ENCODE data around the gene GPR68. TPM values are rescaled to one million over a fixed set of nuclear protein-coding genes. Genes with fewer than 3 reads are reported as not detected.

Gene GPR68
- total RNA-seq, 2 experiments from 2014 or later = 7.2 to 7.8 TPM

DNA sequence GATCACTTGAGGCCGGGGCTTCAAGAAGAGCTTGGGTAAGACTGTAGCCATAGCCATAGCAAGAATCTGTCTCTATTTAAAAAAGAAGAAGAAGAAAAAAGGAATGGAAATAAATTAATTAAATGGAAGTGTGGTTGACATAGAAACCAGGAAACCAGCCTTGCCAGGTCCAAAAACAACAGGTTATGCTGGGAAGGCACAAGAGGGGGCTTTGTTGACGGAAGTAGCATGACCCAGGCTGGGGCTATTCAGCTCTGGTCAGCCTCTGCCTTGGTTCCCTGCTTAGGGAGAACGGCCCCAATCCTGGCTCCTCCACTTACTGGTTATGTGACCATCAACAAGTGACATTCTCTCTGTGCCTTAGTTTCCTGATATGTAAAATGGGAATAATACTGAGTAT is 14.4 kb upstream of the GPR68 start:
- ChIA-PET POLR2A (interaction anchor here (0.6 kb wide), 1 partner anchor 12 kb away, joined by 3 read pairs; no protein-coding TSS in a partner anchor), CTCF (interaction anchor here (1.0 kb wide), 1 partner anchor 9 kb away, joined by 3 read pairs; no protein-coding TSS in a partner anchor)

DNA sequence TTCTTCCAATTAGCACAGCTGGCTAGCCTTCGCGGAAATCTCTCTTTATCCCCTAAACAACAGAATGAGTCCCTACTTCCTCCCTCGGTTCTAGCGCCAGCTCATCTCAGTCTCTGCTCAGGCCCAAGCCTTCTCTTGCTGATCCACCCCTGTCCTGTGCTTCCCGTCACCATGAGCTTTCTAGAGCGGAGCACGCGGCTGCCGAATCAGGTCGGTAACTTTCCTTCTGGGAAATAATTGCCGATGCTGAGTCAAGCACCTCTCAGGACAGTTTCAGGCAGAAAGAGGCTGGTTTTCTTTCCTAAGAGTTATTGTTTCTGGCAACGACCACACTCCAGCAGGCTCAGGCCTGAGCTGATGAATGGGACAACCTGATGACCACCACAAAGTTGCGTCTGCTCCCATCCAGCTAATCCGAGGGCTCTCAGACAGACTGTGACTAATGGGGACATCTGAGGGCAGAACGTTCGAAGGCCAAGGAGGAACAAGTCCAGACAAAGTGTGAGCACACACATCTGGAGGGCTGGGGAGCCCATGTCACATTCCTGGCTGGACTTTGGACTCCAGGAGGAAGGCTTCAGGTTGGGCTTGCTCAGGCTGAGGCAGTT is 13.6 kb upstream of the GPR68 start:
- ChIA-PET CTCF (interaction anchor here (1.0 kb wide), 1 partner anchor 9 kb away, joined by 3 read pairs; no protein-coding TSS in a partner anchor), POLR2A (no interaction called here)

GRCh38 chr14:91257328-91258010 is 13.0 kb upstream of the GPR68 start:
- ChIA-PET CTCF (interaction anchor here (0.9 to 1.8 kb wide), 4 partner anchors 9 to 14 kb away, joined by 3 to 6 read pairs (median 3); no protein-coding TSS in a partner anchor), POLR2A (interaction anchor here (0.5 kb wide), 1 partner anchor 10 kb away, joined by 3 read pairs; no protein-coding TSS in a partner anchor)

GRCh38 chr14:91256661-91257060 is 12.2 kb upstream of the GPR68 start:
- ChIA-PET CTCF (interaction anchor here (0.9 to 1.8 kb wide), 3 partner anchors 10 to 14 kb away, joined by 3 to 6 read pairs (median 3); no protein-coding TSS in a partner anchor), POLR2A (interaction anchor here (0.5 kb wide), 1 partner anchor 9 kb away, joined by 3 read pairs; no protein-coding TSS in a partner anchor)

- CTCF ChIA-PET = interaction anchor here (1.1 to 1.8 kb wide), 3 partner anchors 10 to 78 kb away, joined by 3 to 6 read pairs (median 4); partner anchors contain the start of gene GPR68
- POLR2A ChIA-PET = no interaction called here
Observed at GRCh38 chr14:91255026-91255695, 10.7 kb upstream of the GPR68 start.

GRCh38 chr14:91254461-91254860 is 10.0 kb upstream of the GPR68 start:
- CTCF ChIA-PET = interaction anchor here (1.2 to 3.1 kb wide), 2 partner anchors 9 to 27 kb away, joined by 4 to 13 read pairs; no protein-coding TSS in a partner anchor

DNA sequence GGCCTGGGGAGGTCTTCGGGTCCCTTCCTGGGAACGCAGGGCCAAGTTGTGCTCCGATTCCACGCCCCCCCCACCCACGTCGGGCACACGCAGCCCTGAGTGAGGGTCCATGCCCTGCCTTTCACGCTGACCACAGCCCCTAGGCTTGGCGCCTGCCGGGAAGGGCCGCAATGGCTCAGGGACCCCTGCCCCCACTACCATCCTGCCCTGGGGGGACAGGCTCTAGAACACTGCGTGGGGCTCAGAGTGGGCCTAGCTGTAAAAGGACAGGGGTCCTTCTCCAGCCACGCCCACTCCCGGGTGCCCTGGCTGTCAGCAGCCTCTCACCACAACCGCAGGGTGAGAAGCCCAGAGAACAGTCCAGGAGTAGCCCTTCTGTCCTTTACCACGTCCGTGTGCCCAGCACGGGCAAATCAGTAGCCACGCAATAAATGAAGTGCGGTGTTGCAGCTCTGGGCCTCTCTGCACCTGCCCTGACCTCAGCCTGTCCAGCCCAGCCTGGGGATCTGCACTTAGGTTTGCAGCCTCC is 9.4 kb upstream of the GPR68 start:
- CTCF ChIA-PET = interaction anchor here (1.2 to 3.1 kb wide), 2 partner anchors 10 to 26 kb away, joined by 4 to 13 read pairs; no protein-coding TSS in a partner anchor
- POLR2A ChIA-PET = interaction anchor here (3.1 kb wide), 1 partner anchor 10 kb away, joined by 23 read pairs; the partner anchor contains the start of gene GPR68

More at GRCh38 chr14:91254461-91254860, 10.0 kb upstream of the GPR68 start:
- POLR2A ChIA-PET = interaction anchor here (3.1 kb wide), 1 partner anchor 10 kb away, joined by 23 read pairs; the partner anchor contains the start of gene GPR68

DNA sequence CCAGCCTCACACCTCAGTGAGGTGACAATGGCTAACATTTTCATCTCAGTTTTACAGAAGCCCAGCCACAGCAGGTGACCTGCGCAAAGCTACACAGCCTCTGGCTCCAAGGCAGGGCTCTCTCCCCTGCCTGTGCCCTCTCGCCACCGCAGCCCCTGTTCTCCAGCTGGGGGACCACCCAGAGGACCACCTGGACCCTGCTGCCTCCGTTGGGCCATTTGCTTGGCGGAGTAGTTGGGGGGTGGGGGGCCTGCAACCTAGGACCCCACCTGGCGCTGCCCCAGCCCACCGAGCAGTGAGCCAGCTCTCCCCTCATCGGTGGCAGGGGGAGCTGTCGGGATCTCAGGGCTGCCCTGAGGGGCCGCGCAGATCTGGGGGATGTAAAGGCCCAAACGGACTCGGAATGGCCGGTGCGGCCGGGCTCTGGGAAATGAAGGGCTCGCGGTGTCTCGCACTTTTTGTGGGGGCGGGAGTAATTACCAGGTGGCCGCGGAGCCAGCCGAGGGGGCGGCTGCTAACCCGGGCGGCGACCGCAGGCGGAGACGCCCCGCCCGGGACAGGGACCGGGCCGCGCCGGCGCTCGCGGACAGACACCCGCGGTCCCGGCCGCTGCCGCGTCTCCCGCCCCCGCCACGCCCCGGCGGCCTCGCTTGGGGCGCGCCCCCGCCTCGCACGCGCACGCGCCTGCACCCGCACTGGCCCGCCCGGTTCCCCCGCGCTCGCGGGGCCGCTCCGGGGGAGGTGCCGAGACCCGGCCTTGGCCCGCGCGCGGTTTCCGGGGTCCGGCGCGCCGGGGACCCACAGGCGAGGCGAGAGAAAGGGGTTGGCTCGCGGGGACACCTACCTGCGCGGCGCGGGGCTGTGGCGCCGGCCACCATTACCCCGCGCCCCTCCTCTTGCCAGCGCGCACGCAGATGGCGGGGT is 8.6 kb upstream of the GPR68 start:
- ChIA-PET CTCF (interaction anchor here (0.7 to 3.1 kb wide), 6 partner anchors 10 to 76 kb away, joined by 3 to 13 read pairs (median 4); partner anchors contain the start of gene GPR68), POLR2A (interaction anchor here (0.7 to 3.1 kb wide), 4 partner anchors 9 to 31 kb away, joined by 3 to 23 read pairs (median 6); partner anchors contain the start of gene GPR68)

DNA sequence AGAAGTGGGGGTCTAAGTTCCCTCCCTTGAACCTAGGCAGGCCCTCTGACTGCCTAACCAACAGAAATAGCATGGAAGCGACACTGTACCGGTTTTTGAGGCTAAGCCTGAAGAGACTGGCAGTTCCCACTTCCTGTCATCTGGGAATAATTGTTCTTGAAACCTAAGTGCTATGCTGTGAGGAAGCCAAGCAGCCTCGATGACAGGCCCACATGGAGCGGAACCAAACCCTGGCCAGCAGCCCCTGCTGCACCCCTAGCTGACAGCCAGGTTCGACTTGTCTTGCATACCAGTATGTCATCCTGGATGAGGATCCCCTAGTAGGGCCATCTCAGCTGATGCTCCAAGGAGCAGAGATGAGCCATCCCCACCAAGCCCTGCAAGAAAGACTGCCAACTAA is 6.4 kb upstream of the GPR68 start:
- ChIA-PET POLR2A (interaction anchor here (0.6 to 2.6 kb wide), 4 partner anchors 9 to 141 kb away, joined by 3 to 15 read pairs (median 6); no protein-coding TSS in a partner anchor), CTCF (interaction anchor here (0.7 to 9.8 kb wide), 3 partner anchors 23 to 93 kb away, joined by 3 to 91 read pairs (median 5); no protein-coding TSS in a partner anchor)

GRCh38 chr14:91249841-91250616 is 5.5 kb upstream of the GPR68 start:
- POLR2A ChIA-PET = interaction anchor here (0.6 to 2.6 kb wide), 5 partner anchors 9 to 141 kb away, joined by 3 to 15 read pairs (median 5); no protein-coding TSS in a partner anchor
- CTCF ChIA-PET = interaction anchor here (0.8 to 9.8 kb wide), 6 partner anchors 8 to 347 kb away, joined by 3 to 91 read pairs (median 4); no protein-coding TSS in a partner anchor

DNA sequence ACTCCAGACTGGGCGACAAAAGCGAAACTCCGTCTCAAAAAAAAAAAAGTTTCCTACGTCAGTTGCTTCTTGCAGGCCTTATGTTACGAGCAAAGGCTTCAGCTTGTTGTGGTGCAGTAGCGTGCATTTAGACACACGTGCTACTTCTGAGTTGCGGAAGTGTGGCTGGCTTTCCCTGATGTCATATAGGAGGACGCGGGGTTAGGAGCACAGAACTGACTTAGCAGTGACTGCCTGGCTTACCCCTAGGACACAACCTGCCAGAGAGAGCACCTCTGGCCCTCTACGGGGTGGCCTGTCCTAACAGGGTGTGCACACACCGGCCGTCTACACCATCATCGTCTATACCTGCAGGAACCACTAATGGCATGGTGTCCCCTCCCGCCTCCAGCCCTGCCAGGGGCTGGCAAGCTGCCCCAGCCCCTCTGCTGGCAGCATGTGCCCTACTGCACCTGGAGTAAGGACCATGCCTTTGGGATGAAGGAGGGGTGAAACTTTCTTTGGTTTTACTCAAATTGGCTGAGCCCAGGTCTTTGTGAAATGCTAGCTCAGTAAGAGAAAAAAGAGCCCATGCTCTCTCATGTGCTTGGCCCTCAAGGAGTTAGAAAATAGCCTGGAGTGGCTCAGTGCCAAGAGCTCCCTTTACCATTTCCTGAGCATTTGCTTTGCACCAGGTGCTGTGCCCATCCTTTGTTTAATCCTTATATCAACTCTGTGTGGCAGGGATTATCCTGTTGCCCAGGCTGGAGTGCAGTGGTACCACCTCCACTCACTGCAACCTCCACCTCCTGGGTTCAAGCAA is 1.7 kb upstream of the GPR68 start:
- POLR2A ChIA-PET = interaction anchor here (0.6 to 6.9 kb wide), 4 partner anchors 13 to 242 kb away, joined by 3 to 109 read pairs (median 4); no protein-coding TSS in a partner anchor
- CTCF ChIA-PET = interaction anchor here (1.0 to 9.8 kb wide), 2 partner anchors 10 to 18 kb away, joined by 3 to 91 read pairs; no protein-coding TSS in a partner anchor

GRCh38 chr14:91245616-91246015 is 1.1 kb upstream of the GPR68 start:
- ChIA-PET CTCF (interaction anchor here (1.1 to 9.8 kb wide), 2 partner anchors 18 to 68 kb away, joined by 3 to 91 read pairs; no protein-coding TSS in a partner anchor), POLR2A (interaction anchor here (0.7 to 6.9 kb wide), 3 partner anchors 7 to 23 kb away, joined by 4 to 109 read pairs (median 23); no protein-coding TSS in a partner anchor)

- POLR2A ChIA-PET = interaction anchor here (2.3 to 6.9 kb wide), 3 partner anchors 8 to 19 kb away, joined by 14 to 109 read pairs (median 23); no protein-coding TSS in a partner anchor
- CTCF ChIA-PET = interaction anchor here (1.1 to 9.8 kb wide), 3 partner anchors 11 to 67 kb away, joined by 3 to 91 read pairs (median 3); no protein-coding TSS in a partner anchor
Observed at GRCh38 chr14:91245029-91245428, 525 bp upstream of the GPR68 start.

DNA sequence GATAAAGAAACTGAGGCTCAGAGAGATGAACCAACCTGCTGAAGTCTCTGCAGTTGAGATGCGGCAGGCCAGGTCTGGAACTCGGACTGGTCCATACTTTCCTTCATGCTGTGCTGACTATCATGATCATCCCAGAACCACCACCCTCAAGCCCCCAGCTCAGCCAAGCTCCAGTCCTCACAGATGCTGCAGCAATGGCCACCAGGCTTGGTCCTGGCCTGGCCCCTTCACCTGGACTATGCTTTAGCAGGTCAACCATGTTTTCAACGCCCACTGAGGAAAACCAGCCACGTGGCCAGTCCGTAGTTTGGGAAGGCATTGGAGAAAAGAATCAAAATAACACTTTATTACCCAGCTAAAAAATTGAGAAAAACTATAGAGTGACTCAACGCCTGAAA is 1.4 kb downstream of the GPR68 start:
- POLR2A ChIA-PET = interaction anchor here (1.0 to 6.9 kb wide), 4 partner anchors 10 to 21 kb away, joined by 3 to 109 read pairs (median 18); no protein-coding TSS in a partner anchor
- CTCF ChIA-PET = interaction anchor here (0.7 to 9.8 kb wide), 5 partner anchors 9 to 70 kb away, joined by 3 to 91 read pairs (median 6); no protein-coding TSS in a partner anchor

DNA sequence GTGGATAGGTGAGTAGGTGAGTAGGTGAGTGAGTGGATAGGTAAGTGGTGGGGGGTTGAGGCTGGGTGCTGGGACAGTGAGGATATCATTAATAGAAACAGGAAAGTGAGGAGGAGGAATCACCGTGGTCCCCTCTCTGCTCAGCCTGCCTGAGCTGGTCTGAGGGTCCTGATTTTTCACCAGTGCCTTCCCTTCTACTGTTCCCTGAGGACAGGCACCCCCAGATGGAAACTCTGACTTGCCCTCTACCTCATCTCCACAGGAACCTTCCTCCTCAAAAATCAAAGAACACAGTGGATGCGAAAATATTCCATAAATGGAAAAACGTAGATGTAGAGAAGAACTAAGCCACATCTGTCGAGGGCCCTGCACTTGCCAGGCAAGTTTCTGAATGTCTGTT is 1.9 kb downstream of the GPR68 start:
- CTCF ChIA-PET = interaction anchor here (0.7 to 9.8 kb wide), 6 partner anchors 10 to 70 kb away, joined by 3 to 91 read pairs (median 7); no protein-coding TSS in a partner anchor
- POLR2A ChIA-PET = interaction anchor here (1.9 to 6.9 kb wide), 4 partner anchors 8 to 22 kb away, joined by 5 to 109 read pairs (median 18); no protein-coding TSS in a partner anchor
